Retinal pigment epithelial cell (primary cell): ENCODE data around the gene SYT14.

Experiments
- DNase-seq: peaks from one replicate; pipeline ENCODE4 v3.0.0-alpha.2; 2010; ENCODE audit warnings: low read depth
- H3K4me3 ChIP-seq: 2 replicates; pipeline ENCODE4 v1.5.1; 2011; ENCODE audit warnings: mild to moderate bottlenecking, low read length, control low read depth, moderate library complexity
- TF ChIP-seq, protein P1 (sequence below): conservative IDR thresholded peaks from 2 replicates; pipeline ENCODE4 v1.5.1; 2011; ENCODE audit warnings: low read depth, low read length, control low read depth, inconsistent platforms

Gene SYT14

DNA sequence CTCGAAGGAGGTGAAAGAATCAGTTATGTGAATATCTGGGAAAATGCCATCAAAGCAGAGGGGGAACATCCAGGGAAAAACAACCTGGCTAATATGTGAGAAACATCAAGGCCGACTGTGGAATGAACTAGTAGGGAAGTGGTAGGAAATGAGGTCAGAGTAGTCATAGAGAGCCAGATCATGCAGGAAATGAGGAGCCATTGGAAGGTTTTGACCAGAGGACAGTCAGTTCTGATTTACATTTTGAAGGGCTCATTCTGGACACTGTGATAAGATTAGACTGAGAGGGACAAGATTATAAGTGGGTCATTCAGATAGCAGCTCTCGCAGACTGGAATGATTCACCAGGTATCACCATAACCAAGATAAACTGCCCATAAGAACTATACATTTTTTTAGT, 63.7 kb downstream of the SYT14 start:
- DNase-seq, result no peak
- H3K4me3 ChIP-seq, result no peak overlapping the region
- TF ChIP-seq, protein P1, sequence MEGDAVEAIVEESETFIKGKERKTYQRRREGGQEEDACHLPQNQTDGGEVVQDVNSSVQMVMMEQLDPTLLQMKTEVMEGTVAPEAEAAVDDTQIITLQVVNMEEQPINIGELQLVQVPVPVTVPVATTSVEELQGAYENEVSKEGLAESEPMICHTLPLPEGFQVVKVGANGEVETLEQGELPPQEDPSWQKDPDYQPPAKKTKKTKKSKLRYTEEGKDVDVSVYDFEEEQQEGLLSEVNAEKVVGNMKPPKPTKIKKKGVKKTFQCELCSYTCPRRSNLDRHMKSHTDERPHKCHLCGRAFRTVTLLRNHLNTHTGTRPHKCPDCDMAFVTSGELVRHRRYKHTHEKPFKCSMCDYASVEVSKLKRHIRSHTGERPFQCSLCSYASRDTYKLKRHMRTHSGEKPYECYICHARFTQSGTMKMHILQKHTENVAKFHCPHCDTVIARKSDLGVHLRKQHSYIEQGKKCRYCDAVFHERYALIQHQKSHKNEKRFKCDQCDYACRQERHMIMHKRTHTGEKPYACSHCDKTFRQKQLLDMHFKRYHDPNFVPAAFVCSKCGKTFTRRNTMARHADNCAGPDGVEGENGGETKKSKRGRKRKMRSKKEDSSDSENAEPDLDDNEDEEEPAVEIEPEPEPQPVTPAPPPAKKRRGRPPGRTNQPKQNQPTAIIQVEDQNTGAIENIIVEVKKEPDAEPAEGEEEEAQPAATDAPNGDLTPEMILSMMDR, result no peak

DNA sequence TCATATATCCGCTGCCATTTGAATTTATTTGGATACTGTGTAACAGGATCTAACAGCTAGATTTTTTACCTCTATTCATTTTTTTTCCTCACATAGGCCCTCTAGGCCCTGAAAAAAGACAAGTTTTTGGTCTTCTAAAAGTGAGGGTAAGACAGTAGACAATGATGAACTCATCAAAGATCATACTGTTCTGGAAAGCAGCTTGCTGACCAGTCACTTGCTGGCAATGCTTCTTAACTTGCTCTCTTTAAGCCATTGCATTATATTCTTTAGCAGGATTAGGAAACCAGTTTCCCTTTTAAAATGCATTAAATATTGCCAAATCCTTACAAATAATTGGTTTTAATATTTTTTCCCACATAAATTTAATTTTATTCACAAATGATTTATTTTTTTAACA, 65.5 kb downstream of the SYT14 start:
- no peak overlapping the region for H3K4me3 ChIP-seq
- DNase-seq, result no peak
- TF ChIP-seq, protein P1, result no peak

DNA sequence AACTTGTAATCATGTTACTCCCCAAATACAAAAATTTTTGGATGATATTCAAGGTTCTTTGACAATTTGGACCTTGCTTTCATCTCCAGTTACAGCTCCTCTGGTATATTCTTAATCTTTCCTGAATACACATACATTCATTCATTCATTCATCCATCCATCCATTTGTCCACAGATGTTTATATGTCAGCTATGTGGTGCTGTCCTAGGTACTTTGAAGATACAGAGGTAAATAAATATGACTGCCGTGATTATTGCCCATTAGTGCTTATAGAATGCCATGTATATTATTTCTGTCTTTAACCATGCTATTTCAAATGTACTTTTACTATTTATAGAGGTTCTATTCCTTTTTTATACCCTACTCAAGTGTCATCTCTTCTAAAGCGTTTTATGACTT, 72.1 kb downstream of the SYT14 start:
- TF ChIP-seq, protein P1, result no peak
- no peak for DNase-seq
- H3K4me3 ChIP-seq, result no peak overlapping the region

DNA sequence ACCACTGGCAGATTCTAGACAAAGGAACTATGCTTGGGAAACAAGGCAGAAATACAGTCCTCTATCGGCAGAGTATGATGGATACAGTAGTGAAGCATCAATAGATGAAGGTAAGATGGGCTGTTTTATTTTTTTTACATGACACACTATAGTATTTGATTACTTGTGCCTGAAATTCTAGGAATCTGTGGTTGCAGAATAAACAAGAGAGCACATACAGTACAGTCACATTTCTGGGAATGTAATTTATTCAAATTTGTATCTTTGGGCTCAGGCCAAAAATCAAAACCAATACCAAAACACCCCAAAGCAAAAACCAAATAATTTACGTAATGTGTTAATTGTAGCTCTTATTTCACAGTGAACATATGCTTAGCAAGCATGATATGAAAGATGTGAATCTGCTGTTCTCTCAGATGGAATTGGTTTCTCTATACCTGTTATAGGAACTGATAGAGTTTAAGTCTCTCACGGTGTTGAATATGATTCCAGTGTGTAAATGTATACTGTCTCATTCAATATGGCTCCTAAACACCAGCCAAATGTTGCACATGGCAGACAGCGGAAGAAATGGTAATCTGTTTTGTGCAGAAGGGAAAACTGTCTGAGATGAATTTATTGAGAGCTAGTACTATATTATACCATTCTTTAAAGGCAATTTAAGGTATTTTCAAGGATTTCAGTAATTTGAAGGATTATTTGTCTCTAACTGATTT, 83.3 kb downstream of the SYT14 start:
- TF ChIP-seq, protein P1, result no peak
- DNase-seq, result no peak
- no peak overlapping the region for H3K4me3 ChIP-seq

DNA sequence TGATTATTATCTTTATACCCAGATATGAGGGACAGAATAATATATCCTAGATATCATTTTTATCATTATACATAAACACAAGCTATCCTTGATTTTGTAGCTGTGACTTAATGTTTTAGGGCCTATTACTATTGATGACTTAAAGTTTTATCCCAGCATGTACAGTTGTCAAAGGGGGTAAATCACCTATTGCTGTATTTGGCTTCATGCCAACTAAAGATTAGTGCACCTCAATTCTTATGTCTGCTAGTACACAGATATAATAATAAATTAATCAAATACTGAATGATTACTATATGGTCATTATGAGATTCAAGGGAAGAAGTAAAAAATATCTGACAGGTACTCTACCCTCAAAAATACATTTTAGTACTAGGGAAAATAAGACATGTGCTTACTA, 84.0 kb downstream of the SYT14 start:
- TF ChIP-seq, protein P1, result no peak
- no peak overlapping the region for H3K4me3 ChIP-seq
- DNase-seq, result no peak

DNA sequence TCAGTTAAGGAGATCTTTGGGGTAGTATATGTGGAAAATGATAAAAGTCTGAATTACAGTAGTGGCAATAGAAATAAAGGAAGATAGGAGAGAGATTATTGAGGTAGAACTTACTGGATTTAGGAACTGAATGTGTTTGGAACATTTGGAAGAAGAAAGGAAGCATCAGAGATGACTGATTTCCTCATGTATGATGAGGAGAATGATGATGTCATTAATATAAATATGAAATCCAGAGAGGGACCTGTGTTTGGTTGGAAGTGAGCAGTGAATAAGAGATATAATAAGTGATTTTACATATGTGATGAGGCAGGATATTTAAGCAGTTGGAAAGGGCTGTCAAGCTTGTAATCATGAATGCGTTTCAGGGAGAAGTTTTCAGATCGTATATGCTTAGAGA, 86.3 kb downstream of the SYT14 start:
- no peak overlapping the region for H3K4me3 ChIP-seq
- DNase-seq, result no peak
- TF ChIP-seq, protein P1, result no peak

DNA sequence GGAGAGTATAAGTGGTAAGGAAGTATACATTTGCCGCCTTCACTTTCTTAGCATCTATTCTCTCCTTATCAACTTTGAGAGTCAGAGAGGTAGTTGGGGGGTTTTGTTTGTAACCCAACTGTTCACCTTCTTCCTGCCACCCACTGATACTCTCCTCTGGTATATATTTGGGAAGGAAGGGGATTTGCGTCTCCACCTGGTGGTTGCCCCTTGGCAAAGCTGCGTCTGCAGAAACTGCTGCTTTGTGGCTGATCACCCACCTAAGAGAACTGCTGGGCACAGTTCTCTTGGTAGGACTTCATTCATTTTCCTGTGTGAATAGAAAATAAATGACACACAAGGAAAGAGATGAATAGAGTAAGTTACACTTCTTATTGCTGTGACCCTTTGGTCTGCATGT, 87.0 kb downstream of the SYT14 start:
- TF ChIP-seq, protein P1, result peak; percentile 21
- DNase-seq, result no peak
- H3K4me3 ChIP-seq, result no peak overlapping the region
